ENCODE measurements around the gene B3GNT5. TPM values are rescaled to one million over a fixed set of nuclear protein-coding genes. Genes with fewer than 3 reads are reported as not detected.
A peak's percentile ranks its signal among the peaks of the same experiment; 100 is the strongest.

Gene B3GNT5
- total RNA-seq, 2 experiments from 2014 or later, result 0.60 to 0.78 TPM

DNA sequence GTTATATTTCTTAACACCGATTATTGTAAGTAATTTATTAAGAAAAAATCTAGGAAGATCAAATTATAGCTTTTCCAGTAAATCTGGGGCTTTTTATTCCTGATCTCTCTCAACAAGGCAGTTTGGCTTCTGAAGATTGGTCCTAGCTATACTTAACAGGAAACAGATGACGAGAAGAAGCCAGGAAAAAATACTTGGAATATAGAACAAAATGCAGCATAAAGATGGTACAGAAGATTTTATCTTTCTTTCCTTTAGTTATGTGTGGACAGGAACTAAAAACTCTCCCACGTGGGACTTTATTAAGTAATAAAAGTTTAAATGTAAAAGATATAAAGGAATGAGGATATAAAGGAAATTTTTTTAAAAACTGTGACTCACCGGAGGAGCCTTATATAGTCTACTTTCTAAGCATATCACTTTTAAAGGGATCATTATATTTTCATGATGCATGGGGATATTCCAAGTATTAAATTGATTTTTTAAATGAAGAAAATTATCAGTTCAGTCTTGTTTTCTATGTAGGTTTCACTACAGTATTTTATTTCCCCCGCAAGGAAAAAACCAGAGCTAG lies 8.2 kb downstream of the B3GNT5 start:
- H3K36me3 Mint-ChIP-seq (ENCODE audit: low read depth), result no peaks in the 10 kb centered on the region
- H3K27me3 Mint-ChIP-seq, result peaks cover 7% of the 10 kb centered on the region
- H3K4me3 Mint-ChIP-seq, result no peak overlapping the region
- no peak for DNase-seq
- H3K27ac Mint-ChIP-seq, result no peak overlapping the region
- no peaks in the 10 kb centered on the region for H3K9me3 Mint-ChIP-seq
- no peaks in the 10 kb centered on the region for H3K4me1 Mint-ChIP-seq
- CTCF ChIA-PET, result no interaction called here
- POLR2A ChIA-PET, result no interaction called here

DNA sequence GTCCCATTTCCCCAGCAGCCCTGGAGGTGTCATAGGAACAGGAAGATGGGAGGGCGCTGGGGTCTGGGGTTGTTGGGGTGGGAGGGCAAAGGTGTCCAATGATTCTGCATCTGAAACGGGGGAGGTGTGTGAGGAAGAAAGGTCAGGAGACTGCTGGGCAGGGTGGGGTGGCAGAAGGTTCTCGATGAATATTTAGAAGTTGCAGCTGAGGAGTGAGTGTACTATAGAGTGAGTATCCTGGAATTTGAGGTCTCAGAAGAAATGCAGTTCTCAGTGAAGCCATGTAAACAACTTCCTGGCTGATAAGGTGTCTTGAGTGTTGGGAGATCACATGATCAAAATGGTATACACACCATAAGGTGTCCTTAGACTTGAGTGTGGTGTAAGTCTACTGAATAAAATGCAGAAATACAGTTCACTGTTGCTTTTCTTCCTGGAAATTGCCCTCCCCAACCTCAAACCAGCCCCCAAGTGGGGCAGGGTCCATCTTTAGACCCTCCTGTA lies 9.9 kb downstream of the B3GNT5 start:
- Mint-ChIP-seq H3K27me3 (peaks cover 3% of the 10 kb centered on the region), H3K4me1 (peaks cover 3% of the 10 kb centered on the region), H3K36me3 (ENCODE audit: low read depth) (peaks cover 3% of the 10 kb centered on the region), H3K9me3 (no peaks in the 10 kb centered on the region), H3K27ac (no peak overlapping the region), H3K4me3 (no peak overlapping the region)
- CTCF ChIA-PET, result no interaction called here
- POLR2A ChIA-PET, result interaction anchor here (0.9 kb wide), 1 partner anchor 10 kb away, joined by 3 read pairs; the partner anchor contains the start of gene B3GNT5
- no peak for DNase-seq

GRCh38 chr3:183264268-183264667 lies 11.2 kb downstream of the B3GNT5 start:
- Mint-ChIP-seq H3K4me1 (peaks cover 3% of the 10 kb centered on the region), H3K4me3 (no peak overlapping the region), H3K27ac (no peak overlapping the region), H3K36me3 (ENCODE audit: low read depth) (peaks cover 3% of the 10 kb centered on the region), H3K9me3 (no peaks in the 10 kb centered on the region), H3K27me3 (no peaks in the 10 kb centered on the region)
- POLR2A ChIA-PET, result no interaction called here
- CTCF ChIA-PET, result no interaction called here
- no peak for DNase-seq

DNA sequence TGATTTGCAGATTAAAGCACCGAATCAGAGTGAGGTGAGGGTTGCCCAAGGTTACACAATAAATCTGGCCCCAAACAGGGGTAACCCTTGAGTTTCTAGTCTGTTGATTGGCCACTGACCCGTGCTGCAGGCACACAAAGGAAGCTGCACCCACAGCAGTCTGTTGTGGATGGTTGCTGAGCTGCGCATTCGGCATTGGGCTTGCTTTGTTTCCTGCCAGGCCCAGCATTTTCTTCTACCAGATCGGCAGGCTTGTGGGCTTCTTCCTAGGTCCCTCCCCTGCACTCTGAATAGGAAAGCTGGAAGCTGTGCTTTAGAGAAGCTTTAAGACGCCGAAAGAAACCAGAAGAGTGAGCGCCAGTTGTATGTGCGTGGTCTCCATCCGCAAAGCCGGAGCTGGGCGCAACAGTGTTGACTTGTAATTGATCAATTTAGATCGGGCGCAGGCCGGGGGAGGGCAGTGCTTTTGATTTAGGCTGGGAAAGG lies 12.1 kb downstream of the B3GNT5 start:
- ChIA-PET CTCF (interaction anchor here (1.3 kb wide), 1 partner anchor 21 kb away, joined by 4 read pairs; no protein-coding TSS in a partner anchor), POLR2A (interaction anchor here (1.4 kb wide), 1 partner anchor 8 kb away, joined by 4 read pairs; no protein-coding TSS in a partner anchor)
- peaks cover 3% of the 10 kb centered on the region for H3K4me1 Mint-ChIP-seq
- H3K36me3 Mint-ChIP-seq (ENCODE audit: low read depth), result peaks cover 3% of the 10 kb centered on the region
- no peaks in the 10 kb centered on the region for H3K9me3 Mint-ChIP-seq
- no peak overlapping the region for H3K27ac Mint-ChIP-seq
- no peak overlapping the region for H3K4me3 Mint-ChIP-seq
- no peaks in the 10 kb centered on the region for H3K27me3 Mint-ChIP-seq
- no peak for DNase-seq

DNA sequence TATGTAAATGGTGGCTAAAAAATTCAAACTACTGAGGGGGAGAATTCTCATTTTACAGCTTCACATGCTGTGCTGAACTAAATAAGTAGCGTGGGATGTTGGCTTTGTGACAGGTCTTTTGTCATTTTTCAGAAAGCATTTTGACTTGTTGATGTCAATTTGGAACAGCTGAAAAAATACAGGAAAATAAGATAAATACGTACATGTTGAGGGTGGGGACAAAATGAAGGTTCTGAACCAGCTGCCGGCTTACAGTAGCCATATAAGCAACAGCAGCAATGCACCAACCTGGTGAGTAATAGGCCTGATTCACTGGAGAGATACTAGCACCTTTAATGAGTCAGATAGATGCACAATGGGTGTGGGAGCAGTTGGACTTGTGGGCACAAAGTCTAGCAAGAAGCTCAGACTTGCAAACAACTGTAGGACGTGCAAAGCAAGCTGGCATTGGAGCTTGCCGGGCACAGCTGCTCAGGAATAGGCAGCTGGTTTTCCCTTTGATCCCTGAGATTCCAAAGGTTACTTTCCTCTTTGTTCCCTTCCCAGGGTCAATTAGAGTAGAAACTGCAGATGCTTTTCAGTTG lies 12.9 kb downstream of the B3GNT5 start:
- Mint-ChIP-seq H3K9me3 (no peaks in the 10 kb centered on the region), H3K27ac (no peak overlapping the region), H3K36me3 (ENCODE audit: low read depth) (peaks cover 3% of the 10 kb centered on the region), H3K27me3 (no peaks in the 10 kb centered on the region), H3K4me3 (no peak overlapping the region), H3K4me1 (peaks cover 3% of the 10 kb centered on the region)
- peak; percentile 26 for DNase-seq
- ChIA-PET CTCF (interaction anchor here (1.3 kb wide), 1 partner anchor 20 kb away, joined by 4 read pairs; no protein-coding TSS in a partner anchor), POLR2A (interaction anchor here (1.4 kb wide), 1 partner anchor 9 kb away, joined by 4 read pairs; no protein-coding TSS in a partner anchor)

- CTCF ChIA-PET, result no interaction called here
- Mint-ChIP-seq H3K4me3 (no peak overlapping the region), H3K9me3 (no peaks in the 10 kb centered on the region), H3K27ac (no peak overlapping the region), H3K4me1 (peaks cover 3% of the 10 kb centered on the region), H3K27me3 (no peaks in the 10 kb centered on the region), H3K36me3 (ENCODE audit: low read depth) (peaks cover 3% of the 10 kb centered on the region)
- DNase-seq, result no peak
- POLR2A ChIA-PET, result no interaction called here
These were observed 13.4 kb downstream of the B3GNT5 start for GRCh38 chr3:183266454-183266853.

DNA sequence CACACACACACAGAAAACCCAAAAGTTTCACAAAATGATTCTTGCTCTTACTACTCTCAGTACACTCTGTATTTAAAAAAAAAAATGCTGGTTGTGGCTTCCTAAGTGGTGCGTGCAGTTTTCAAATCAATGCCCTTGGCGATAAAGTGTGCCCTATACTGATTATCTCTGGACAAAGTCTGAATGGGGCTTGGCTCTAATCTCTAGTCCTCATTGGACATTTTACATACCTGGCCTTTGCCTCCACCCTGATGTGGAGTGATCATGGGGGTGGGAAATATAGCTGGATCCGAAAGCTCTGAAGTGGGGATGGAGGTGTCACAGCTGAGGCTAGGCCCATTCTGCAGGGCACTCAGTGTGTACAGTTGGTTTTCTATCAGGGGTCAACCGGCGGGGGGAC lies 14.1 kb downstream of the B3GNT5 start:
- Mint-ChIP-seq H3K4me1 (peaks cover 3% of the 10 kb centered on the region), H3K27me3 (no peaks in the 10 kb centered on the region), H3K9me3 (no peaks in the 10 kb centered on the region), H3K27ac (no peak overlapping the region), H3K36me3 (ENCODE audit: low read depth) (peaks cover 3% of the 10 kb centered on the region), H3K4me3 (no peak overlapping the region)
- POLR2A ChIA-PET, result no interaction called here
- no peak for DNase-seq
- CTCF ChIA-PET, result no interaction called here

DNA sequence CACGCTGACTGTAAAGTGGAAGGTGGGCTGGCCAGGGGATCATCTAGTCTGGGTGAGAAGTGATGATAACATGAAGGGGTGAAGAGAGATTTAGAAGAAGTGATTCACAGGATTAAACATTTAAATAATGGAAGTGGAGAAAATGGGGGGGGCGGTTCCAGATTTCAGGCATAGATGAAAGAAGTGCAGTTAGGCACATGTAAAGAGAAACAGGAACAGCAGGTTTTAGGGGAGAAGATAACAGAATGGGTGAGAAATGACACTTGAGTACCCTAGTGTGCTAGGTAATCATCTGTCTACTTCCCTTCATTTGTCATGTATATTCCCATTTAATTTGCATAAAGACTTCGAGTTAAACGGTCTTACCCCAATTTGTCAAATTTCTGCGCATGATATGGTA lies 15.3 kb downstream of the B3GNT5 start:
- DNase-seq, result no peak
- Mint-ChIP-seq H3K27ac (no peak overlapping the region), H3K36me3 (ENCODE audit: low read depth) (peaks cover 3% of the 10 kb centered on the region), H3K27me3 (no peaks in the 10 kb centered on the region), H3K9me3 (no peaks in the 10 kb centered on the region), H3K4me3 (no peak overlapping the region), H3K4me1 (peaks cover 6% of the 10 kb centered on the region)
- POLR2A ChIA-PET, result no interaction called here
- CTCF ChIA-PET, result no interaction called here

GRCh38 chr3:183269345-183269744 lies 16.3 kb downstream of the B3GNT5 start:
- H3K9me3 Mint-ChIP-seq, result no peaks in the 10 kb centered on the region
- no peaks in the 10 kb centered on the region for H3K27me3 Mint-ChIP-seq
- peaks cover 3% of the 10 kb centered on the region for H3K36me3 Mint-ChIP-seq (ENCODE audit: low read depth)
- CTCF ChIA-PET, result no interaction called here
- H3K4me1 Mint-ChIP-seq, result peaks cover 6% of the 10 kb centered on the region
- H3K4me3 Mint-ChIP-seq, result no peak overlapping the region
- DNase-seq, result no peak
- POLR2A ChIA-PET, result no interaction called here
- H3K27ac Mint-ChIP-seq, result no peak overlapping the region

GRCh38 chr3:183270344-183270743 lies 17.3 kb downstream of the B3GNT5 start:
- ChIA-PET CTCF (no interaction called here), POLR2A (no interaction called here)
- Mint-ChIP-seq H3K4me3 (no peak overlapping the region), H3K27ac (no peak overlapping the region), H3K27me3 (no peaks in the 10 kb centered on the region), H3K9me3 (no peaks in the 10 kb centered on the region), H3K36me3 (ENCODE audit: low read depth) (peaks cover 3% of the 10 kb centered on the region), H3K4me1 (peaks cover 6% of the 10 kb centered on the region)
- no peak for DNase-seq

- peaks cover 1% of the 10 kb centered on the region for H3K36me3 Mint-ChIP-seq (ENCODE audit: low read depth)
- H3K27me3 Mint-ChIP-seq, result no peaks in the 10 kb centered on the region
- DNase-seq, result no peak
- ChIA-PET CTCF (no interaction called here), POLR2A (no interaction called here)
- peaks cover 3% of the 10 kb centered on the region for H3K4me1 Mint-ChIP-seq
- no peaks in the 10 kb centered on the region for H3K9me3 Mint-ChIP-seq
- H3K4me3 Mint-ChIP-seq, result no peak overlapping the region
- no peak overlapping the region for H3K27ac Mint-ChIP-seq
These were observed 19.1 kb downstream of the B3GNT5 start for GRCh38 chr3:183272142-183272541.

- Mint-ChIP-seq H3K4me1 (peaks cover 2% of the 10 kb centered on the region), H3K27me3 (no peaks in the 10 kb centered on the region), H3K36me3 (ENCODE audit: low read depth) (no peaks in the 10 kb centered on the region), H3K27ac (no peak overlapping the region), H3K9me3 (no peaks in the 10 kb centered on the region), H3K4me3 (no peak overlapping the region)
- POLR2A ChIA-PET, result no interaction called here
- CTCF ChIA-PET, result no interaction called here
- no peak for DNase-seq
These were observed 19.7 kb downstream of the B3GNT5 start for GRCh38 chr3:183272791-183273190.

- CTCF ChIA-PET, result interaction anchor here (0.7 kb wide), 2 partner anchors 107 to 315 kb away, joined by 3 read pairs; no protein-coding TSS in a partner anchor
- Mint-ChIP-seq H3K4me3 (no peak overlapping the region), H3K27ac (no peak overlapping the region), H3K9me3 (no peaks in the 10 kb centered on the region), H3K27me3 (no peaks in the 10 kb centered on the region), H3K4me1 (peaks cover 2% of the 10 kb centered on the region), H3K36me3 (ENCODE audit: low read depth) (no peaks in the 10 kb centered on the region)
- POLR2A ChIA-PET, result no interaction called here
- DNase-seq, result no peak
These were observed 21.6 kb downstream of the B3GNT5 start for GRCh38 chr3:183274609-183275008.

DNA sequence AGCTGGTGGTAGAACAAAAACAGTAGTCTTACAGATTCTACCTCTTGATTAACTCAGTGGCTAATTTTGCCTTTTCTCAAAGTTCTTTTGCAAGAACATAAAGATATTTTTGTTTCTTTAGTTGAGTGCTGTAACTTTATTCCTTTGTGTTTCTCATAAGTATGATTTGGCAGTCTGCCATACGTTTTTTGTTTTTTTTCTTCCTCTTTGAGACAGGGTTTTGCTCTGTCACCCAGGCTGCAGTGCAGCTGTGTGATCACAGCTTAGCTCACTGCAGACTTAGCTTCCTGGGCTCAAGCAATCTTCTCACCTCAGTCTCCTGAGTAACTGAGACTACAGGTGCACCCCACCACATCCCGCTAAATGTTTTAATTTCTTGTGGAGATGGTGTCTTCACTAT lies 22.4 kb downstream of the B3GNT5 start:
- Mint-ChIP-seq H3K27ac (no peak overlapping the region), H3K9me3 (no peaks in the 10 kb centered on the region), H3K36me3 (ENCODE audit: low read depth) (no peaks in the 10 kb centered on the region), H3K4me1 (peaks cover 2% of the 10 kb centered on the region), H3K4me3 (no peak overlapping the region), H3K27me3 (no peaks in the 10 kb centered on the region)
- POLR2A ChIA-PET, result no interaction called here
- no peak for DNase-seq
- CTCF ChIA-PET, result no interaction called here

Measured in activated CD4-positive, alpha-beta memory T cell treated with anti-CD3 and anti-CD28 coated beads, Interleukin-2, amount 10 ng/mL, durations not matched to agents 7 days and 5 days (primary cell).